ENCODE results near the gene IL1RAPL1.

The IL1RAPL1 gene

GRCh38 chrX:29590921-29591320 is 1003.7 kb downstream of the IL1RAPL1 start:
- no peak for ATAC-seq

GRCh38 chrX:29604381-29604780 is 1017.1 kb downstream of the IL1RAPL1 start:
- no peak for ATAC-seq
- TF ChIP-seq SNAI2 (CRISPR knock-in tag; IDR thresholded peaks at IDR 0.05) (no peak), ZNF8 (CRISPR knock-in tag; IDR thresholded peaks at IDR 0.05) (no peak), ESRRG (CRISPR knock-in tag; IDR thresholded peaks at IDR 0.05) (no peak), ZNF70 (CRISPR knock-in tag; IDR thresholded peaks at IDR 0.05) (no peak), ZFP30 (CRISPR knock-in tag; IDR thresholded peaks at IDR 0.05) (no peak), TCF4 (CRISPR knock-in tag; IDR thresholded peaks at IDR 0.05; ENCODE audit: borderline replicate concordance) (no peak), ZFP3 (CRISPR knock-in tag; IDR thresholded peaks at IDR 0.05) (no peak), BACH2 (CRISPR knock-in tag; IDR thresholded peaks at IDR 0.05; ENCODE audit: borderline replicate concordance) (no peak), POU6F1 (CRISPR knock-in tag; IDR thresholded peaks at IDR 0.05; ENCODE audit: borderline replicate concordance, low read depth) (no peak), CSDC2 (CRISPR knock-in tag; IDR thresholded peaks at IDR 0.05) (no peak), PPARA (CRISPR knock-in tag; IDR thresholded peaks at IDR 0.05; ENCODE audit: borderline replicate concordance) (no peak), CSRNP3 (CRISPR knock-in tag; IDR thresholded peaks at IDR 0.05) (no peak), GLIS3 (CRISPR knock-in tag; IDR thresholded peaks at IDR 0.05) (no peak)

More at GRCh38 chrX:29590921-29591320, 1003.7 kb downstream of the IL1RAPL1 start:
- no peak for TF ChIP-seq TOX (CRISPR knock-in tag; IDR thresholded peaks at IDR 0.05; ENCODE audit: borderline replicate concordance)
- TF ChIP-seq ARNTL (CRISPR knock-in tag; IDR thresholded peaks at IDR 0.05; ENCODE audit: borderline replicate concordance, low read depth) = no peak
- TF ChIP-seq SNAI2 (CRISPR knock-in tag; IDR thresholded peaks at IDR 0.05) = no peak
- TF ChIP-seq ZNF70 (CRISPR knock-in tag; IDR thresholded peaks at IDR 0.05) = no peak
- TF ChIP-seq ZFP3 (CRISPR knock-in tag; IDR thresholded peaks at IDR 0.05) = no peak
- no peak for TF ChIP-seq TCF4 (CRISPR knock-in tag; IDR thresholded peaks at IDR 0.05; ENCODE audit: borderline replicate concordance)
- no peak for TF ChIP-seq CSRNP3 (CRISPR knock-in tag; IDR thresholded peaks at IDR 0.05)
- TF ChIP-seq OSR1 (CRISPR knock-in tag; IDR thresholded peaks at IDR 0.05) = no peak
- TF ChIP-seq CREB5 (CRISPR knock-in tag; IDR thresholded peaks at IDR 0.05; ENCODE audit: low read depth) = no peak
- no peak for TF ChIP-seq ZNF565 (CRISPR knock-in tag; conservative IDR thresholded peaks at IDR 0.05; ENCODE audit: low read depth)

GRCh38 chrX:29617276-29617675 is 1030.0 kb downstream of the IL1RAPL1 start:
- TF ChIP-seq BACH2 (CRISPR knock-in tag; IDR thresholded peaks at IDR 0.05; ENCODE audit: borderline replicate concordance) (no peak), PPARA (CRISPR knock-in tag; IDR thresholded peaks at IDR 0.05; ENCODE audit: borderline replicate concordance) (no peak), TOX (CRISPR knock-in tag; IDR thresholded peaks at IDR 0.05; ENCODE audit: borderline replicate concordance) (no peak), ZFP30 (CRISPR knock-in tag; IDR thresholded peaks at IDR 0.05) (no peak), ARNTL (CRISPR knock-in tag; IDR thresholded peaks at IDR 0.05; ENCODE audit: borderline replicate concordance, low read depth) (no peak), ZNF565 (CRISPR knock-in tag; conservative IDR thresholded peaks at IDR 0.05; ENCODE audit: low read depth) (no peak), POU6F1 (CRISPR knock-in tag; IDR thresholded peaks at IDR 0.05; ENCODE audit: borderline replicate concordance, low read depth) (no peak), OSR1 (CRISPR knock-in tag; IDR thresholded peaks at IDR 0.05) (no peak), CREB5 (CRISPR knock-in tag; IDR thresholded peaks at IDR 0.05; ENCODE audit: low read depth) (no peak), ISL1 (CRISPR knock-in tag; IDR thresholded peaks at IDR 0.05) (no peak), ESRRG (CRISPR knock-in tag; IDR thresholded peaks at IDR 0.05) (no peak)
- peak; percentile 85 for ATAC-seq

Measured in SK-N-SH treated with all-trans-retinoic acid at 6 μM for 48 hours (cell line).